ENCODE data around the gene AGAP6.
"Not testable (repeated sequence)": the region's sequence is repeated elsewhere in the genome, so short reads cannot be mapped to it uniquely, and the experiment has no call there.

DNA sequence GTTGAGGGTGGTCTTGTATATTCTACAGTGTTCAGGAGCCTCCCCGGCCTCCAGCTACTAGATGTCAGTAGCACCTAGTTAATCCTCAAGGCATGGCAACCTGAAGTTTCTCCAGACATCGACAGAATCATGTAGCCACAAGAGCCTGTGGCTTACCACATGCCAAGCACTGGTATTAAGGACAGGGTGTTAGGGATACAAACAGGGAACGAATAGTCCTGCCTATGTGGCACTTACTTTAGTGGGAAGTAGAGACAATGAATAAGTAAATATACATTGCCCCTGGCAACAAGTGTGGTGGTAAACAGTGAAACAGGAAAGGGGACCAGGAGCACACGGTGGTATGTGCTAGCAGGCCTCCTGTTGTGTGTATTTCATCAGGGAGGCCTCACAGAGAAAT is 47.1 kb downstream of the AGAP6 start:
- TF ChIP-seq, protein P1, sequence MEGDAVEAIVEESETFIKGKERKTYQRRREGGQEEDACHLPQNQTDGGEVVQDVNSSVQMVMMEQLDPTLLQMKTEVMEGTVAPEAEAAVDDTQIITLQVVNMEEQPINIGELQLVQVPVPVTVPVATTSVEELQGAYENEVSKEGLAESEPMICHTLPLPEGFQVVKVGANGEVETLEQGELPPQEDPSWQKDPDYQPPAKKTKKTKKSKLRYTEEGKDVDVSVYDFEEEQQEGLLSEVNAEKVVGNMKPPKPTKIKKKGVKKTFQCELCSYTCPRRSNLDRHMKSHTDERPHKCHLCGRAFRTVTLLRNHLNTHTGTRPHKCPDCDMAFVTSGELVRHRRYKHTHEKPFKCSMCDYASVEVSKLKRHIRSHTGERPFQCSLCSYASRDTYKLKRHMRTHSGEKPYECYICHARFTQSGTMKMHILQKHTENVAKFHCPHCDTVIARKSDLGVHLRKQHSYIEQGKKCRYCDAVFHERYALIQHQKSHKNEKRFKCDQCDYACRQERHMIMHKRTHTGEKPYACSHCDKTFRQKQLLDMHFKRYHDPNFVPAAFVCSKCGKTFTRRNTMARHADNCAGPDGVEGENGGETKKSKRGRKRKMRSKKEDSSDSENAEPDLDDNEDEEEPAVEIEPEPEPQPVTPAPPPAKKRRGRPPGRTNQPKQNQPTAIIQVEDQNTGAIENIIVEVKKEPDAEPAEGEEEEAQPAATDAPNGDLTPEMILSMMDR (IDR thresholded peaks at IDR 0.05; ENCODE audit: low read length), result not testable (repeated sequence)
- not testable (repeated sequence) for TF ChIP-seq EZH2 (optimal IDR thresholded peaks at IDR 0.05; ENCODE audit: low read depth, low read length); EZH2phosphoT487 (IDR thresholded peaks at IDR 0.05; ENCODE audit: low read length)
